OCI-LY7 (cell line): ENCODE results near the gene SIRPA.

Source experiments
- CTCF ChIP-seq: fragments of 200-600 bp; sonication (generic); conservative IDR thresholded peaks from 2 replicates; pipeline ENCODE4 v1.5.1; 2014; ENCODE audit warnings: mild to moderate bottlenecking, antibody characterized with exemption, low read length, moderate library complexity, mixed read lengths
- EZH2phosphoT487 ChIP-seq: fragments of 200-600 bp; sonication (generic); IDR thresholded peaks from 2 replicates; pipeline ENCODE4 v1.6.1; 2018; ENCODE audit warnings: low read depth, borderline replicate concordance, mild to moderate bottlenecking, mixed run types, antibody characterized with exemption, low read length, moderate library complexity, mixed read lengths

GRCh38 chr20:1973601-1974440 lies 78.6 kb downstream of the SIRPA start:
- TF ChIP-seq CTCF (no peak), EZH2phosphoT487 (no peak)
